Keratinocyte (primary cell): ENCODE data around the gene GRIA3. TPM values are rescaled to one million over a fixed set of nuclear protein-coding genes. Genes with fewer than 3 reads are reported as not detected.

Experiments used
- DNase-seq: peaks from one replicate; pipeline ENCODE4 v3.0.0-alpha.2; 2011; ENCODE audit warnings: low read depth, missing footprints, low spot score
- FAIRE-seq: peaks from 2 replicates; lab custom pipeline; 2011; peaks lifted over from hg19 to GRCh38; lab: Jason Lieb, UNC
- H2AFZ ChIP-seq: 2 replicates; pipeline ENCODE4 v1.6.0; 2012; ENCODE audit warnings: low read length, control low read depth, inconsistent platforms; ENCODE audit not compliant: control insufficient read depth
- H3K27ac ChIP-seq: 2 replicates; pipeline ENCODE4 v1.5.1; 2011; ENCODE audit warnings: low read length; ENCODE audit not compliant: control insufficient read depth, insufficient read depth
- H3K27me3 ChIP-seq: 3 replicates; pipeline ENCODE4 v1.6.0; 2011; ENCODE audit warnings: low read length; ENCODE audit not compliant: control insufficient read depth, insufficient read depth; ENCODE audit errors: extremely low read depth
- H3K36me3 ChIP-seq, 2 experiments: 2 replicates in 1 of 2; 3 replicates in 1 of 2; pipeline ENCODE4 v1.5.1; 2011; ENCODE audit warnings: low read length in 2 of 2, mild to moderate bottlenecking in 1 of 2; ENCODE audit not compliant: control insufficient read depth in 2 of 2, insufficient read depth in 2 of 2; ENCODE audit errors: extremely low read depth in 1 of 2
- H3K4me1 ChIP-seq: 3 replicates; pipeline ENCODE4 v1.5.1; 2011; ENCODE audit warnings: low read length; ENCODE audit not compliant: control insufficient read depth, insufficient read depth; ENCODE audit errors: extremely low read depth
- H3K4me2 ChIP-seq: 3 replicates; pipeline ENCODE4 v1.6.0; 2011; ENCODE audit warnings: low read depth, low read length; ENCODE audit not compliant: control insufficient read depth, insufficient read depth; ENCODE audit errors: extremely low read depth
- H3K4me3 ChIP-seq, 3 experiments: fragments of 200-600 bp in 1 of 3; sonication (generic) in 1 of 3; 2 replicates in 2 of 3; 3 replicates in 1 of 3; pipeline ENCODE4 v1.5.1; 2011 to 2016; ENCODE audit warnings: low read length in 3 of 3, mild to moderate bottlenecking in 3 of 3, control low read depth in 2 of 3, inconsistent platforms in 1 of 3, low read depth in 1 of 3, mixed read lengths in 1 of 3, mixed run types in 1 of 3, moderate library complexity in 1 of 3; ENCODE audit not compliant: control insufficient read depth in 2 of 3, insufficient read depth in 2 of 3; ENCODE audit errors: extremely low read depth in 1 of 3
- H3K79me2 ChIP-seq: 2 replicates; pipeline ENCODE4 v1.6.0; 2012; ENCODE audit warnings: low read length; ENCODE audit not compliant: control insufficient read depth, insufficient read depth
- H3K9ac ChIP-seq: 3 replicates; pipeline ENCODE4 v1.6.0; 2011; ENCODE audit warnings: low read length; ENCODE audit not compliant: control insufficient read depth, insufficient read depth; ENCODE audit errors: extremely low read depth
- H3K9me1 ChIP-seq: 3 replicates; pipeline ENCODE4 v1.6.0; 2011; ENCODE audit warnings: low read length; ENCODE audit not compliant: control insufficient read depth, insufficient read depth; ENCODE audit errors: extremely low read depth
- H3K9me3 ChIP-seq: 2 replicates; pipeline ENCODE4 v1.5.1; 2012; ENCODE audit warnings: low read depth, low read length; ENCODE audit not compliant: control insufficient read depth
- H4K20me1 ChIP-seq: 3 replicates; pipeline ENCODE4 v1.6.0; 2011; ENCODE audit warnings: low read length; ENCODE audit not compliant: control insufficient read depth, insufficient read depth; ENCODE audit errors: extremely low read depth
- CTCF ChIP-seq, 3 experiments: IDR thresholded peaks in 1 of 3; conservative IDR thresholded peaks in 1 of 3; optimal IDR thresholded peaks in 1 of 3; 2 replicates in 2 of 3; 3 replicates in 1 of 3; pipeline versions ENCODE3 to v1.5.1; 2011; ENCODE audit warnings: low read length in 3 of 3, mild to moderate bottlenecking in 3 of 3, moderate library complexity in 2 of 3, control low read depth in 1 of 3, inconsistent platforms in 1 of 3; ENCODE audit not compliant: insufficient read depth in 2 of 3; ENCODE audit errors: extremely low read depth in 1 of 3
- EZH2 ChIP-seq: IDR thresholded peaks from one replicate; pipeline ENCODE4 v1.6.1; 2012; ENCODE audit warnings: inconsistent platforms, mild to moderate bottlenecking, low read length, moderate library complexity
- dilution Hi-C: fragments of 300-500 bp; cut with MboI; formaldehyde crosslinking; loops from one replicate; pipeline ENCODE4 v1.7.0; 2020; ENCODE audit warnings: low sequenced_read_pairs; ENCODE audit not compliant: extremely low pct_ligation_motif_present
- polyA plus RNA-seq, 5 experiments: library from polyadenylated mRNA; depleted of rRNA in 3 of 5; stranded (reverse) in 3 of 5; stranded (forward) in 1 of 5; unstranded in 1 of 5; fragments of >200 nt; gene quantifications; 1 replicate in 1 of 5; 2 replicates in 3 of 5; 3 replicates in 1 of 5; pipeline versions ENCODE4 v1.2.1 to v1.2.3, GENCODE V29; 2011 to 2012; ENCODE audit warnings: missing spikeins in 2 of 5, low read depth in 1 of 5, low replicate concordance in 1 of 5

Gene GRIA3
- polyA plus RNA-seq, 1 donor (not counting 4 experiments of a cell fraction or from before 2014, with no cell fraction given) = not detected

- Histone ChIP-seq H3K27me3 (no peaks in the 10 kb centered on the region), H3K27ac (no peak overlapping the region), H3K9ac (no peak overlapping the region), H3K36me3 (no peaks in the 10 kb centered on the region), H3K4me2 (no peak overlapping the region), H2AFZ (no peak overlapping the region), H3K4me1 (no peaks in the 10 kb centered on the region), H3K79me2 (no peaks in the 10 kb centered on the region), H4K20me1 (no peaks in the 10 kb centered on the region), H3K9me1 (no peaks in the 10 kb centered on the region), H3K9me3 (no peaks in the 10 kb centered on the region), H3K4me3 (no peak overlapping the region)
- DNase-seq = no peak
- no peak for TF ChIP-seq CTCF (optimal IDR thresholded peaks at IDR 0.05 in 1 of 3, IDR thresholded peaks at IDR 0.05 in 1 of 3, conservative IDR thresholded peaks at IDR 0.05 in 1 of 3; ENCODE audit: extremely low read depth in 1 of 3, insufficient read depth in 2 of 3, low read length in 3 of 3)
- dilution Hi-C loops = no loop called here
- FAIRE-seq = no peak
Observed at GRCh38 chrX:123399709-123400108, 215.6 kb downstream of the GRIA3 start.

- dilution Hi-C loops = no loop called here
- Histone ChIP-seq H3K27me3 (no peaks in the 10 kb centered on the region), H3K9me3 (no peaks in the 10 kb centered on the region), H3K4me2 (no peak overlapping the region), H3K79me2 (no peaks in the 10 kb centered on the region), H3K4me1 (no peaks in the 10 kb centered on the region), H3K4me3 (no peak overlapping the region), H3K36me3 (no peaks in the 10 kb centered on the region), H3K9me1 (no peaks in the 10 kb centered on the region), H4K20me1 (no peaks in the 10 kb centered on the region), H3K9ac (no peak overlapping the region), H3K27ac (no peak overlapping the region), H2AFZ (no peak overlapping the region)
- no peak for FAIRE-seq
- DNase-seq = no peak
- TF ChIP-seq CTCF (optimal IDR thresholded peaks at IDR 0.05 in 1 of 3, IDR thresholded peaks at IDR 0.05 in 1 of 3, conservative IDR thresholded peaks at IDR 0.05 in 1 of 3; ENCODE audit: extremely low read depth in 1 of 3, insufficient read depth in 2 of 3, low read length in 3 of 3) = no peak
- no peak for TF ChIP-seq EZH2
Observed at GRCh38 chrX:123405231-123405630, 221.2 kb downstream of the GRIA3 start.
